ENCODE results near the gene CPE. TPM values are rescaled to one million over a fixed set of nuclear protein-coding genes. Genes with fewer than 3 reads are reported as not detected.

Gene CPE
- 39.7 and 42.9 TPM in 2 replicates for total RNA-seq

GRCh38 chr4:165378745-165379677 lies at the start of gene CPE:
TSS of gene CPE (plus strand) at chr4:165379008. CDS start at chr4:165379222, 214 bp downstream.

Other genes starting within 250 kb of the CPE start
- gene KLHL2, start 171.4 kb upstream of the CPE start, total RNA-seq = 7.9 and 8.5 TPM in 2 replicates
- 50.4 and 302 TPM in 2 replicates for gene MSMO1, start 51.3 kb upstream of the CPE start, total RNA-seq

Data from epithelial cell of alveolus of lung (primary cell).